HepG2 (cell line): Measurements from ENCODE around the gene NR3C2. TPM values are rescaled to one million over a fixed set of nuclear protein-coding genes. Genes with fewer than 3 reads are reported as not detected.

Source experiments
- FOXC1 ChIP-seq: sonication (generic); formaldehyde crosslinking; IDR thresholded peaks from 2 replicates; pipeline ENCODE4 v1.8.0; 2022; ENCODE audit warnings: mild to moderate bottlenecking, missing genetic modification reagents, borderline replicate concordance
- HNRNPLL ChIP-seq: fragments of 200-400 bp; formaldehyde crosslinking; IDR thresholded peaks from 2 replicates; pipeline ENCODE4 v1.6.1; 2017; ENCODE audit warnings: mild to moderate bottlenecking, low read depth, low read length; ENCODE audit not compliant: poor library complexity, severe bottlenecking
- NFATC3 ChIP-seq: sonication (generic); formaldehyde crosslinking; IDR thresholded peaks from 2 replicates; pipeline ENCODE4 v1.5.1; 2020; ENCODE audit warnings: mild to moderate bottlenecking, missing genetic modification reagents
- NFKB2 ChIP-seq: sonication (generic); formaldehyde crosslinking; IDR thresholded peaks from 2 replicates; pipeline ENCODE4 v1.4.0; 2020; ENCODE audit warnings: missing genetic modification reagents, borderline replicate concordance
- PHB2 ChIP-seq: fragments of 450-650 bp; IDR thresholded peaks from 2 replicates; pipeline ENCODE4 v1.6.1; 2018; ENCODE audit not compliant: partially characterized antibody
- PHF5A ChIP-seq: IDR thresholded peaks from one replicate; pipeline ENCODE4 v1.6.1; 2018; ENCODE audit warnings: low read depth, missing genetic modification reagents; ENCODE audit not compliant: unreplicated experiment
- TMF1 ChIP-seq: sonication (generic); formaldehyde crosslinking; IDR thresholded peaks from 2 replicates; pipeline ENCODE4 v1.8.1; 2022; ENCODE audit warnings: low read depth, missing genetic modification reagents
- UBTF ChIP-seq: sonication (generic); formaldehyde crosslinking; IDR thresholded peaks from 2 replicates; pipeline ENCODE4 v1.4.0; 2020; ENCODE audit warnings: mild to moderate bottlenecking, missing genetic modification reagents
- ZMYM4 ChIP-seq: sonication (generic); formaldehyde crosslinking; IDR thresholded peaks from 2 replicates; pipeline ENCODE4 v1.8.1; 2023; ENCODE audit warnings: mild to moderate bottlenecking, missing genetic modification reagents
- ZNF513 ChIP-seq: sonication (generic); formaldehyde crosslinking; conservative IDR thresholded peaks from 2 replicates; pipeline ENCODE4 v1.5.0; 2020; ENCODE audit warnings: missing genetic modification reagents
- ZNF549 ChIP-seq: sonication (generic); formaldehyde crosslinking; IDR thresholded peaks from 2 replicates; pipeline ENCODE4 v1.5.0; 2020; ENCODE audit warnings: missing genetic modification reagents
- ZNF713 ChIP-seq: sonication (generic); formaldehyde crosslinking; IDR thresholded peaks from 2 replicates; pipeline ENCODE4 v1.4.0; 2020; ENCODE audit warnings: mild to moderate bottlenecking, missing genetic modification reagents
- polyA plus RNA-seq, 8 experiments: library from polyadenylated mRNA; depleted of rRNA in 3 of 8; stranded (reverse) in 7 of 8; unstranded in 1 of 8; fragments of >200 nt; fragmentation: Illumina TruSeq in 4 of 8; extraction: Trizol in 4 of 8; gene quantifications; 2 replicates each; pipeline versions ENCODE4 v1.2.1 to v1.2.3, GENCODE V29; 2011 to 2016; ENCODE audit warnings: low read depth in 4 of 8, missing spikeins in 1 of 8, mixed read lengths in 1 of 8; ENCODE audit not compliant: insufficient read depth in 1 of 8
- total RNA-seq, 5 experiments: library from RNA; depleted of rRNA; stranded (reverse); fragments of >200 nt; fragmentation: Illumina TruSeq; extraction: Trizol; gene quantifications; 2 replicates each; pipeline ENCODE4 v1.2.3, GENCODE V29; 2016; ENCODE audit warnings: low read depth in 1 of 5

NR3C2 gene
- total and polyA plus RNA-seq, 2 of the 13 experiments (the other 11 are each of a cell fraction or from before 2014, with no cell fraction given): 0.26 to 0.46 TPM

GRCh38 chr4:148079961-148080360 lies 362.3 kb downstream of the NR3C2 start (continued):
- TF ChIP-seq ZNF513 (no peak), ZNF713 (CRISPR knock-in tag) (no peak), FOXC1 (no peak), NFKB2 (no peak), ZNF549 (CRISPR knock-in tag) (no peak), TMF1 (CRISPR knock-in tag) (no peak), PHB2 (no peak), NFATC3 (CRISPR knock-in tag) (no peak), HNRNPLL (no peak), PHF5A (CRISPR knock-in tag) (no peak), UBTF (CRISPR knock-in tag) (no peak), ZMYM4 (CRISPR knock-in tag) (no peak)
- TF ChIP-seq, all 625 proteins: peak for 0
